Activated CD8-positive, alpha-beta memory T cell treated with anti-CD3 and anti-CD28 coated beads, Interleukin-2, amount 10 ng/mL, durations not matched to agents 7 days and 5 days (primary cell): ENCODE data around the gene CACNA2D1. TPM values are rescaled to one million over a fixed set of nuclear protein-coding genes. Genes with fewer than 3 reads are reported as not detected.

Experiments used
- ATAC-seq: fragments of 150-1000 bp; cut with Tn5 transposase; one replicate; pipeline ENCODE4 v1.10.0; 2021; ENCODE audit warnings: moderate library complexity
- CTCF ChIA-PET: fragments of 350-600 bp; sonication (Branson Sonifier 250); formaldehyde crosslinking; loops from one replicate; lab custom pipeline; 2021; ENCODE audit warnings: antibody characterized with exemption; lab: Charles Lee
- DNase-seq: peaks from one replicate; pipeline ENCODE4 v3.0.0-alpha.2; 2020
- H3K27ac Mint-ChIP-seq: one replicate; pipeline ENCODE4 v1.8.0; 2021; ENCODE audit warnings: mild to moderate bottlenecking, mixed read lengths
- H3K27me3 Mint-ChIP-seq: one replicate; pipeline ENCODE4 v1.8.0; 2021; ENCODE audit warnings: mixed read lengths
- H3K36me3 Mint-ChIP-seq: one replicate; pipeline ENCODE4 v1.8.0; 2021; ENCODE audit warnings: mild to moderate bottlenecking, mixed read lengths
- H3K4me1 Mint-ChIP-seq: one replicate; pipeline ENCODE4 v1.8.0; 2021; ENCODE audit warnings: mixed read lengths
- H3K4me3 Mint-ChIP-seq: one replicate; pipeline ENCODE4 v1.8.0; 2021; ENCODE audit warnings: mild to moderate bottlenecking, moderate library complexity, mixed read lengths
- H3K9me3 Mint-ChIP-seq: one replicate; pipeline ENCODE4 v1.8.0; 2022; ENCODE audit warnings: low read depth, mixed read lengths
- total RNA-seq, 2 experiments: library from RNA; stranded (reverse); gene quantifications; one replicate each; pipeline ENCODE4 v1.2.3, GENCODE V29; 2021

CACNA2D1 gene
- total RNA-seq, 2 experiments from 2014 or later, result 0.28 TPM; not detected in 1

- Mint-ChIP-seq H3K4me1 (no peaks in the 10 kb centered on the region), H3K27ac (no peak overlapping the region), H3K9me3 (no peaks in the 10 kb centered on the region), H3K4me3 (no peak overlapping the region), H3K36me3 (no peaks in the 10 kb centered on the region), H3K27me3 (no peaks in the 10 kb centered on the region)
- no peak for DNase-seq
- CTCF ChIA-PET, result no interaction called here
- ATAC-seq, result no peak
These were observed 433.2 kb downstream of the CACNA2D1 start for GRCh38 chr7:82010416-82010815.

- ATAC-seq, result no peak
- H3K4me1 Mint-ChIP-seq, result no peaks in the 10 kb centered on the region
- CTCF ChIA-PET, result no interaction called here
- no peaks in the 10 kb centered on the region for H3K9me3 Mint-ChIP-seq
- H3K27me3 Mint-ChIP-seq, result no peaks in the 10 kb centered on the region
- H3K36me3 Mint-ChIP-seq, result no peaks in the 10 kb centered on the region
- H3K27ac Mint-ChIP-seq, result no peak overlapping the region
- no peak overlapping the region for H3K4me3 Mint-ChIP-seq
- DNase-seq, result no peak
These were observed 436.3 kb downstream of the CACNA2D1 start for GRCh38 chr7:82007315-82007714.

GRCh38 chr7:82005056-82005455 is 438.5 kb downstream of the CACNA2D1 start:
- CTCF ChIA-PET, result no interaction called here
- no peak overlapping the region for H3K4me3 Mint-ChIP-seq
- H3K9me3 Mint-ChIP-seq, result no peaks in the 10 kb centered on the region
- H3K36me3 Mint-ChIP-seq, result no peaks in the 10 kb centered on the region
- no peaks in the 10 kb centered on the region for H3K27me3 Mint-ChIP-seq
- H3K4me1 Mint-ChIP-seq, result no peaks in the 10 kb centered on the region
- H3K27ac Mint-ChIP-seq, result no peak overlapping the region
- DNase-seq (no peak), ATAC-seq (no peak)

- Mint-ChIP-seq H3K36me3 (no peaks in the 10 kb centered on the region), H3K27ac (no peak overlapping the region), H3K27me3 (no peaks in the 10 kb centered on the region), H3K4me3 (no peak overlapping the region), H3K4me1 (no peaks in the 10 kb centered on the region), H3K9me3 (no peaks in the 10 kb centered on the region)
- CTCF ChIA-PET, result no interaction called here
- DNase-seq, result no peak
- no peak for ATAC-seq
These were observed 450.4 kb downstream of the CACNA2D1 start for GRCh38 chr7:81993186-81993585.

GRCh38 chr7:81990395-81990794 is 453.2 kb downstream of the CACNA2D1 start:
- no peaks in the 10 kb centered on the region for H3K36me3 Mint-ChIP-seq
- CTCF ChIA-PET, result no interaction called here
- DNase-seq (no peak), ATAC-seq (no peak)
- no peaks in the 10 kb centered on the region for H3K4me1 Mint-ChIP-seq
- H3K27me3 Mint-ChIP-seq, result no peaks in the 10 kb centered on the region
- no peak overlapping the region for H3K27ac Mint-ChIP-seq
- H3K9me3 Mint-ChIP-seq, result no peaks in the 10 kb centered on the region
- no peak overlapping the region for H3K4me3 Mint-ChIP-seq

- no peaks in the 10 kb centered on the region for H3K4me1 Mint-ChIP-seq
- H3K4me3 Mint-ChIP-seq, result no peak overlapping the region
- ATAC-seq (no peak), DNase-seq (no peak)
- H3K9me3 Mint-ChIP-seq, result no peaks in the 10 kb centered on the region
- no peaks in the 10 kb centered on the region for H3K36me3 Mint-ChIP-seq
- CTCF ChIA-PET, result no interaction called here
- H3K27ac Mint-ChIP-seq, result no peak overlapping the region
- no peaks in the 10 kb centered on the region for H3K27me3 Mint-ChIP-seq
These were observed 456.7 kb downstream of the CACNA2D1 start for GRCh38 chr7:81986723-81987470.

- H3K4me1 Mint-ChIP-seq, result no peaks in the 10 kb centered on the region
- DNase-seq, result no peak
These were observed 460.2 kb downstream of the CACNA2D1 start for GRCh38 chr7:81983406-81983805.

GRCh38 chr7:81973117-81973516 is 470.5 kb downstream of the CACNA2D1 start:
- Mint-ChIP-seq H3K4me3 (no peak overlapping the region), H3K27me3 (no peaks in the 10 kb centered on the region), H3K4me1 (no peaks in the 10 kb centered on the region), H3K9me3 (no peaks in the 10 kb centered on the region), H3K36me3 (no peaks in the 10 kb centered on the region), H3K27ac (no peak overlapping the region)
- CTCF ChIA-PET, result no interaction called here
- DNase-seq (no peak), ATAC-seq (no peak)

More at GRCh38 chr7:81983406-81983805, 460.2 kb downstream of the CACNA2D1 start:
- no peaks in the 10 kb centered on the region for H3K27me3 Mint-ChIP-seq
- no peak overlapping the region for H3K4me3 Mint-ChIP-seq
- no peaks in the 10 kb centered on the region for H3K36me3 Mint-ChIP-seq
- no peak for ATAC-seq
- CTCF ChIA-PET, result no interaction called here
- H3K9me3 Mint-ChIP-seq, result peaks cover 7% of the 10 kb centered on the region
- H3K27ac Mint-ChIP-seq, result no peak overlapping the region

GRCh38 chr7:81960026-81960425 is 483.6 kb downstream of the CACNA2D1 start:
- Mint-ChIP-seq H3K9me3 (peaks cover 2% of the 10 kb centered on the region), H3K27ac (no peak overlapping the region), H3K4me3 (no peak overlapping the region), H3K4me1 (no peaks in the 10 kb centered on the region), H3K36me3 (no peaks in the 10 kb centered on the region), H3K27me3 (no peaks in the 10 kb centered on the region)
- no peak for DNase-seq
- ATAC-seq, result no peak
- CTCF ChIA-PET, result no interaction called here

- H3K27me3 Mint-ChIP-seq, result no peaks in the 10 kb centered on the region
- H3K9me3 Mint-ChIP-seq, result peaks cover 3% of the 10 kb centered on the region
- DNase-seq (no peak), ATAC-seq (no peak)
- no peak overlapping the region for H3K4me3 Mint-ChIP-seq
- H3K4me1 Mint-ChIP-seq, result no peaks in the 10 kb centered on the region
- no peak overlapping the region for H3K27ac Mint-ChIP-seq
- no peaks in the 10 kb centered on the region for H3K36me3 Mint-ChIP-seq
- CTCF ChIA-PET, result no interaction called here
These were observed 486.1 kb downstream of the CACNA2D1 start for GRCh38 chr7:81957517-81957916.

- no peaks in the 10 kb centered on the region for H3K36me3 Mint-ChIP-seq
- H3K9me3 Mint-ChIP-seq, result peaks cover 5% of the 10 kb centered on the region
- ATAC-seq (no peak), DNase-seq (no peak)
- CTCF ChIA-PET, result no interaction called here
- no peaks in the 10 kb centered on the region for H3K4me1 Mint-ChIP-seq
- H3K4me3 Mint-ChIP-seq, result no peak overlapping the region
- H3K27ac Mint-ChIP-seq, result no peak overlapping the region
- H3K27me3 Mint-ChIP-seq, result no peaks in the 10 kb centered on the region
These were observed 487.1 kb downstream of the CACNA2D1 start for GRCh38 chr7:81956520-81956919.

- peaks cover 3% of the 10 kb centered on the region for H3K9me3 Mint-ChIP-seq
- no peak for ATAC-seq
- H3K27me3 Mint-ChIP-seq, result no peaks in the 10 kb centered on the region
- no peak overlapping the region for H3K27ac Mint-ChIP-seq
- CTCF ChIA-PET, result no interaction called here
- no peaks in the 10 kb centered on the region for H3K36me3 Mint-ChIP-seq
- no peak for DNase-seq
- H3K4me3 Mint-ChIP-seq, result no peak overlapping the region
- no peaks in the 10 kb centered on the region for H3K4me1 Mint-ChIP-seq
These were observed 494.3 kb downstream of the CACNA2D1 start for GRCh38 chr7:81949306-81949705.

GRCh38 chr7:81944058-81944457 is 499.5 kb downstream of the CACNA2D1 start:
- H3K4me3 Mint-ChIP-seq, result no peak overlapping the region
- no peaks in the 10 kb centered on the region for H3K4me1 Mint-ChIP-seq
- DNase-seq (no peak), ATAC-seq (no peak)
- no peaks in the 10 kb centered on the region for H3K27me3 Mint-ChIP-seq
- H3K36me3 Mint-ChIP-seq, result no peaks in the 10 kb centered on the region
- peaks cover 5% of the 10 kb centered on the region for H3K9me3 Mint-ChIP-seq
- CTCF ChIA-PET, result no interaction called here
- no peak overlapping the region for H3K27ac Mint-ChIP-seq

- ATAC-seq (no peak), DNase-seq (no peak)
- H3K9me3 Mint-ChIP-seq, result peaks cover 2% of the 10 kb centered on the region
- H3K36me3 Mint-ChIP-seq, result no peaks in the 10 kb centered on the region
- CTCF ChIA-PET, result no interaction called here
- no peaks in the 10 kb centered on the region for H3K27me3 Mint-ChIP-seq
- H3K4me1 Mint-ChIP-seq, result no peaks in the 10 kb centered on the region
- no peak overlapping the region for H3K4me3 Mint-ChIP-seq
- no peak overlapping the region for H3K27ac Mint-ChIP-seq
These were observed 506.5 kb downstream of the CACNA2D1 start for GRCh38 chr7:81937091-81937490.
